Thymus (tissue), 11 donors: ENCODE measurements around the gene SMYD1. TPM values are rescaled to one million over a fixed set of nuclear protein-coding genes. Genes with fewer than 3 reads are reported as not detected.

Source experiments
- DNase-seq, 9 donors: peaks; one replicate each; pipeline ENCODE4 v3.0.0-alpha.2; 2013; ENCODE audit warnings: low spot score in 9 of 9, low read depth in 6 of 9, missing footprints in 1 of 9
- H3K27ac ChIP-seq, 2 donors: one replicate each; pipeline ENCODE4 v1.5.1; 2013; ENCODE audit warnings: control low read depth in 1 of 2, low read depth in 1 of 2, low read length in 1 of 2, mild to moderate bottlenecking in 1 of 2, moderate library complexity in 1 of 2
- H3K27me3 ChIP-seq, 2 donors: one replicate each; pipeline ENCODE4 v1.5.1; 2013; ENCODE audit warnings: low read length in 1 of 2; ENCODE audit not compliant: control insufficient read depth in 2 of 2, insufficient read depth in 1 of 2
- H3K36me3 ChIP-seq, 2 donors: one replicate each; pipeline ENCODE4 v1.5.1; 2013; ENCODE audit warnings: low read length in 1 of 2, mild to moderate bottlenecking in 1 of 2, moderate library complexity in 1 of 2; ENCODE audit not compliant: control insufficient read depth in 2 of 2, insufficient read depth in 2 of 2
- H3K4me1 ChIP-seq, 2 donors: one replicate each; pipeline ENCODE4 v1.5.1; 2013; ENCODE audit warnings: low read length in 2 of 2; ENCODE audit not compliant: control insufficient read depth in 2 of 2, insufficient read depth in 2 of 2
- H3K4me3 ChIP-seq, 2 donors: one replicate each; pipeline ENCODE4 v1.5.1; 2013; ENCODE audit warnings: low read length in 2 of 2, control low read depth in 1 of 2, mild to moderate bottlenecking in 1 of 2
- H3K9me3 ChIP-seq, 2 donors: one replicate each; pipeline ENCODE4 v1.5.1; 2013; ENCODE audit warnings: low read length in 1 of 2, mild to moderate bottlenecking in 1 of 2; ENCODE audit not compliant: control insufficient read depth in 2 of 2, insufficient read depth in 1 of 2
- WGBS: extraction: QIAGEN DNeasy Blood & Tissue Kit; methylation state at CpG from one replicate; pipeline ENCODE4 v1.1.7; 2013; 5-methylcytosine and 5-hydroxymethylcytosine counted together
- polyA plus RNA-seq: library from polyadenylated mRNA; stranded (reverse); fragments of 200-250 nt; gene quantifications from one replicate; pipeline ENCODE4 v1.2.3, GENCODE V29; 2013
- total RNA-seq: library from RNA; stranded (reverse); fragments of 120-200 nt; gene quantifications from one replicate; pipeline ENCODE4 v1.2.4, GENCODE V29; 2013
- donor health status: healthy.

Gene SMYD1
- total and polyA plus RNA-seq, 2 donors: 0.42 to 0.43 TPM

- WGBS: 97% methylated on average over 3 of the region's 3 CpGs
- DNase-seq: no peak
- Histone ChIP-seq H3K4me1 (peaks cover 20 to 23% of the 10 kb centered on the region in 2 donors), H3K36me3 (no peaks in the 10 kb centered on the region), H3K9me3 (no peaks in the 10 kb centered on the region), H3K27ac (no peak overlapping the region), H3K4me3 (no peak overlapping the region), H3K27me3 (no peaks in the 10 kb centered on the region)
Measured at GRCh38 chr2:88061295-88061694, 6.3 kb upstream of the SMYD1 start.

GRCh38 chr2:88066543-88066942 lies 1.1 kb upstream of the SMYD1 start:
- Histone ChIP-seq H3K27ac (no peak overlapping the region), H3K27me3 (no peaks in the 10 kb centered on the region), H3K4me3 (no peak overlapping the region), H3K4me1 (peaks cover 0 to 2% of the 10 kb centered on the region in 2 donors), H3K9me3 (no peaks in the 10 kb centered on the region), H3K36me3 (no peaks in the 10 kb centered on the region)
- DNase-seq: no peak
- 87% methylated on average over 4 of the region's 4 CpGs for WGBS

- no peaks in the 10 kb centered on the region for H3K27me3 ChIP-seq
- H3K4me1 ChIP-seq: peaks cover 0 to 2% of the 10 kb centered on the region in 2 donors
- H3K27ac ChIP-seq: no peak overlapping the region
- no peak for DNase-seq
- H3K9me3 ChIP-seq: no peaks in the 10 kb centered on the region
- no peak overlapping the region for H3K4me3 ChIP-seq
- no peaks in the 10 kb centered on the region for H3K36me3 ChIP-seq
- 97% methylated on average over 5 of the region's 5 CpGs for WGBS
Measured at GRCh38 chr2:88067189-88067588, 436 bp upstream of the SMYD1 start.

GRCh38 chr2:88068044-88068443 lies 419 bp downstream of the SMYD1 start:
- H3K36me3 ChIP-seq: no peaks in the 10 kb centered on the region
- no peak for DNase-seq
- H3K9me3 ChIP-seq: no peaks in the 10 kb centered on the region
- WGBS: 96% methylated on average over 2 of the region's 2 CpGs
- H3K4me3 ChIP-seq: no peak overlapping the region
- H3K4me1 ChIP-seq: no peaks in the 10 kb centered on the region
- no peaks in the 10 kb centered on the region for H3K27me3 ChIP-seq
- H3K27ac ChIP-seq: no peak overlapping the region

- no peak for DNase-seq
- H3K27ac ChIP-seq: no peak overlapping the region
- peaks cover 0 to 2% of the 10 kb centered on the region in 2 donors for H3K27me3 ChIP-seq
- no peak overlapping the region for H3K4me3 ChIP-seq
- H3K9me3 ChIP-seq: no peaks in the 10 kb centered on the region
- no peaks in the 10 kb centered on the region for H3K36me3 ChIP-seq
- H3K4me1 ChIP-seq: no peaks in the 10 kb centered on the region
Measured at GRCh38 chr2:88069117-88069516, 1.5 kb downstream of the SMYD1 start.

- Histone ChIP-seq H3K4me3 (no peak overlapping the region), H3K27me3 (peaks cover 0 to 2% of the 10 kb centered on the region in 2 donors), H3K9me3 (no peaks in the 10 kb centered on the region), H3K27ac (no peak overlapping the region), H3K4me1 (no peaks in the 10 kb centered on the region), H3K36me3 (no peaks in the 10 kb centered on the region)
- no peak for DNase-seq
- WGBS: 94% methylated on average over 1 of the region's 1 CpG
Measured at GRCh38 chr2:88070055-88070454, 2.4 kb downstream of the SMYD1 start.

GRCh38 chr2:88071365-88071764 lies 3.7 kb downstream of the SMYD1 start:
- no peaks in the 10 kb centered on the region for H3K9me3 ChIP-seq
- no peak overlapping the region for H3K4me3 ChIP-seq
- DNase-seq: no peak
- no peaks in the 10 kb centered on the region for H3K4me1 ChIP-seq
- H3K27me3 ChIP-seq: peaks cover 0 to 2% of the 10 kb centered on the region in 2 donors
- no peak overlapping the region for H3K27ac ChIP-seq
- 95% methylated on average over 2 of the region's 2 CpGs for WGBS
- no peaks in the 10 kb centered on the region for H3K36me3 ChIP-seq

- DNase-seq: no peak
- Histone ChIP-seq H3K4me3 (no peak overlapping the region), H3K27me3 (peaks cover 0 to 2% of the 10 kb centered on the region in 2 donors)
Measured at GRCh38 chr2:88074150-88074549, 6.5 kb downstream of the SMYD1 start.

GRCh38 chr2:88074854-88075292 lies 7.2 kb downstream of the SMYD1 start:
- Histone ChIP-seq H3K36me3 (no peaks in the 10 kb centered on the region), H3K27me3 (peaks cover 0 to 2% of the 10 kb centered on the region in 2 donors), H3K27ac (no peak overlapping the region), H3K9me3 (no peaks in the 10 kb centered on the region), H3K4me1 (no peaks in the 10 kb centered on the region), H3K4me3 (no peak overlapping the region)
- no peak for DNase-seq
- WGBS: 94% methylated on average over 4 of the region's 4 CpGs

More at GRCh38 chr2:88074150-88074549, 6.5 kb downstream of the SMYD1 start:
- H3K4me1 ChIP-seq: no peaks in the 10 kb centered on the region
- no peak overlapping the region for H3K27ac ChIP-seq
- no peaks in the 10 kb centered on the region for H3K9me3 ChIP-seq
- no peaks in the 10 kb centered on the region for H3K36me3 ChIP-seq

GRCh38 chr2:88077080-88077479 lies 9.5 kb downstream of the SMYD1 start:
- DNase-seq: no peak
- H3K27ac ChIP-seq: no peak overlapping the region
- no peaks in the 10 kb centered on the region for H3K4me1 ChIP-seq
- no peak overlapping the region for H3K4me3 ChIP-seq
- H3K27me3 ChIP-seq: peaks cover 0 to 2% of the 10 kb centered on the region in 2 donors
- H3K9me3 ChIP-seq: no peaks in the 10 kb centered on the region
- 97% methylated on average over 8 of the region's 8 CpGs for WGBS
- no peaks in the 10 kb centered on the region for H3K36me3 ChIP-seq
